K562 (cell line): ENCODE data around the gene AIRE. TPM values are rescaled to one million over a fixed set of nuclear protein-coding genes. Genes with fewer than 3 reads are reported as not detected.

Source experiments
- CHD1 ChIP-seq: fragments of 200-600 bp; sonication (generic); IDR thresholded peaks from one replicate; pipeline ENCODE4 v1.6.1; 2012; ENCODE audit warnings: mild to moderate bottlenecking, moderate library complexity, low read length, inconsistent platforms
- CTBP1 ChIP-seq: fragments of 450-650 bp; IDR thresholded peaks from 2 replicates; pipeline ENCODE4 v1.6.1; 2016; ENCODE audit warnings: borderline replicate concordance
- EP300 ChIP-seq: IDR thresholded peaks from 2 replicates; pipeline ENCODE4 v1.6.1; 2012; ENCODE audit warnings: low read length, improper control_type of control experiment
- HDAC2 ChIP-seq: fragments of 450-650 bp; IDR thresholded peaks from 2 replicates; pipeline ENCODE4 v1.6.1; 2016; ENCODE audit warnings: mild to moderate bottlenecking
- HNRNPL ChIP-seq: fragments of 200-400 bp; formaldehyde crosslinking; IDR thresholded peaks from 2 replicates; pipeline ENCODE4 v1.6.1; 2017; ENCODE audit warnings: low read depth, mild to moderate bottlenecking, low read length
- JUNB ChIP-seq: fragments of 450-650 bp; formaldehyde crosslinking; conservative IDR thresholded peaks from 2 replicates; pipeline ENCODE4 v1.4.0; 2020; ENCODE audit warnings: mild to moderate bottlenecking
- LARP7 ChIP-seq: fragments of 450-650 bp; IDR thresholded peaks from 2 replicates; pipeline ENCODE4 v1.6.1; 2016
- MAZ ChIP-seq, 2 experiments: fragments of 450-650 bp in 1 of 2; sonication (generic) in 1 of 2; formaldehyde crosslinking; IDR thresholded peaks in 1 of 2; conservative IDR thresholded peaks in 1 of 2; 2 replicates each; pipeline versions ENCODE4 v1.4.0 to v1.5.0; 2020; ENCODE audit warnings: mild to moderate bottlenecking in 1 of 2, missing genetic modification reagents in 1 of 2
- NRF1 ChIP-seq, 2 experiments: fragments of 450-650 bp; IDR thresholded peaks in 1 of 2; conservative IDR thresholded peaks in 1 of 2; 2 replicates each; pipeline ENCODE4 v1.6.1; 2014; ENCODE audit warnings: mild to moderate bottlenecking in 2 of 2
- OTX1 ChIP-seq: fragments of 450-650 bp; formaldehyde crosslinking; IDR thresholded peaks from 2 replicates; pipeline ENCODE4 v1.4.0; 2022; ENCODE audit warnings: mild to moderate bottlenecking
- POLR2G ChIP-seq: fragments of 200-400 bp; formaldehyde crosslinking; IDR thresholded peaks from 2 replicates; pipeline ENCODE4 v1.6.1; 2017; ENCODE audit warnings: low read depth, mild to moderate bottlenecking, antibody characterized with exemption, low read length, moderate library complexity
- SMARCC2 ChIP-seq: fragments of 450-650 bp; IDR thresholded peaks from 2 replicates; pipeline ENCODE4 v1.6.1; 2017; ENCODE audit warnings: antibody characterized with exemption, moderate library complexity, mild to moderate bottlenecking, low read depth
- STAT5B ChIP-seq: fragments of 250-450 bp; sonication (Bioruptor Pico); IDR thresholded peaks from 2 replicates; pipeline ENCODE4 v1.8.0; 2021; ENCODE audit warnings: mild to moderate bottlenecking, inconsistent platforms
- TEAD1 ChIP-seq, 2 experiments: fragments of 450-650 bp in 1 of 2; sonication (generic) in 1 of 2; formaldehyde crosslinking; IDR thresholded peaks; 2 replicates each; pipeline versions ENCODE4 v1.4.0 to v1.8.0; 2020 to 2022; ENCODE audit warnings: mild to moderate bottlenecking in 2 of 2, missing genetic modification reagents in 1 of 2
- TEAD4 ChIP-seq, 2 experiments: sonication (generic) in 1 of 2; formaldehyde crosslinking in 1 of 2; IDR thresholded peaks; 2 replicates each; pipeline versions ENCODE4 v1.6.1 to v1.8.0; 2012 to 2022; ENCODE audit warnings: borderline replicate concordance in 1 of 2, inconsistent platforms in 1 of 2, low read length in 1 of 2, mild to moderate bottlenecking in 1 of 2, missing genetic modification reagents in 1 of 2
- ZC3H8 ChIP-seq: fragments of 450-650 bp; IDR thresholded peaks from 2 replicates; pipeline ENCODE4 v1.6.1; 2017
- ZKSCAN1 ChIP-seq: fragments of 150-350 bp; IDR thresholded peaks from 2 replicates; pipeline ENCODE4 v1.6.1; 2016; ENCODE audit warnings: low read depth, low read length
- ZNF274 ChIP-seq: IDR thresholded peaks from 2 replicates; pipeline ENCODE4 v1.6.1; 2011; ENCODE audit warnings: low read depth, mild to moderate bottlenecking, low read length, moderate library complexity, borderline replicate concordance
- ZNF324 ChIP-seq: fragments of 250-450 bp; sonication (Bioruptor Pico); IDR thresholded peaks from 2 replicates; pipeline ENCODE4 v1.4.0; 2020; ENCODE audit warnings: mild to moderate bottlenecking
- ZNF507 ChIP-seq: conservative IDR thresholded peaks from 2 replicates; pipeline ENCODE4 v1.6.1; 2017; ENCODE audit warnings: missing genetic modification characterization, missing compliant biosample characterization
- polyA plus RNA-seq, 8 experiments: library from polyadenylated mRNA; depleted of rRNA in 4 of 8; stranded (reverse) in 5 of 8; unstranded in 3 of 8; fragments of >200 nt; fragmentation: Nextera tagmentation in 2 of 8; fragmentation: Illumina TruSeq in 1 of 8; extraction: Ambion mirVana in 2 of 8; extraction: Trizol in 1 of 8; gene quantifications; 2 replicates each; pipeline versions ENCODE4 v1.2.1 to v1.2.3, GENCODE V29; 2011 to 2014; ENCODE audit warnings: inconsistent platforms in 1 of 8, missing spikeins in 1 of 8
- total RNA-seq, 7 experiments: library from RNA; depleted of rRNA in 6 of 7; stranded (reverse); fragments of >200 nt in 6 of 7; fragmentation: Illumina TruSeq in 2 of 7; extraction: Trizol in 2 of 7; gene quantifications; 2 replicates each; pipeline versions ENCODE4 v1.2.1 to v1.2.3, GENCODE V29; 2011 to 2021; ENCODE audit warnings: low replicate concordance in 1 of 7
- TF ChIP-seq, protein P1 (sequence below): fragments of 200-800 bp; sonication (Bioruptor generic); IDR thresholded peaks from 2 replicates; pipeline ENCODE4 v1.6.1; 2016; ENCODE audit warnings: missing genetic modification characterization, missing compliant biosample characterization
- TF ChIP-seq, protein P2 (sequence below): fragments of 450-650 bp; conservative IDR thresholded peaks from 2 replicates; pipeline ENCODE4 v1.6.1; 2016; ENCODE audit warnings: missing genetic modification characterization, low read depth, mild to moderate bottlenecking, missing compliant biosample characterization, moderate library complexity

Gene AIRE
- total and polyA plus RNA-seq, 9 of the 15 experiments (the other 6 are each of a cell fraction or from before 2014, with no cell fraction given), result 0.01 TPM; not detected in 8

DNA sequence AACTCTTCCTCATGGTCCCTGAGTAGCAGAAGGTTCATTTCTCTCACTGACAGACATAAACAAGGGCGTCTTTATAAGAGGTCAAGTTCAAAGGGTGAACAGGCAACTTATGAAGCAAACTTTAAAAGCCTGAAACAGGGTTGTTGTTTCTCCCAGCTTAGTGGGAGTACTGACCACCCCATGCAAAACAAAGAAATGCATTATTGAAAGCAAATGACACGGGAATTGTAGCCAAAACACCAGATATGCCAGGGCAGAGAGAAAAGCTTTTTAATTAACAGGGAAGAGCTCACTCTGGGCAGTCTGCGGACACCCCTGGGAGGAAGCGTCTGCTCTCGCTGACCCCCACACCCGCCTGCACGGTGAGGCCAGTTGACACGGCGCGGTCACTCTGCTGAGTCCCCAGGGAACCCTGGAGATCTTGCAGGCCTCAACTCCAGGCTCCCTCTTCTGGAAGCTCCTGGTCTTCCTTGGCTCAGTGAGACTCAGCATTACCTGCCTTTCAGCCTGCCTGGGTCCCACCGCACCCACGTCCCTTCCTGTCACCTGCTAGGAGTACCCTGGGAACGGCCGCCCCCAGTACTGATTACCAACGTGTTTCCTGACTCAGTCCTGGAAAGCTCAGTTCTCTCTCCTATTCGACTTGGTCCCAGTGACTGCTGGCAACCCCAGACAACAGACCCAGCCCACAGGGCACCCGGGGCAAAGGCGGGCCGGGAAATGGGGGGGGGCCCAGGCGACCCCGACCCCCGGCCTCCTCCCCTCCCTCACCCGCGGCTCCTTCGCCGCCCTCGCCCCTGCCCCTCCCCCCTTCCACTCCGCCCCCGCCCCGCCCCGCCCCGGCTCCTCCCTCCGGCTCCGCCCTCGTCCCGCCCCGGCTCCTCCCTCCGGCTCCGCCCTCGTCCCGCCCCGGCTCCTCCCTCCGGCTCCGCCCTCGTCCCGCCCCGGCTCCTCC, 52.5 kb downstream of the AIRE start (continued):
- TF ChIP-seq NRF1 (conservative IDR thresholded peaks at IDR 0.05 in 1 of 2, IDR thresholded peaks at IDR 0.05 in 1 of 2) (0 out of 4 replicates have a peak, but pooled peaks of 1 of the 2 experiments have one; percentile 19), SMARCC2 (no peak), ZKSCAN1 (no peak), ZNF274 (no peak), EP300 (no peak), OTX1 (CRISPR knock-in tag) (0 out of 2 replicates have a peak, but pooled peaks have one; percentile 25), HDAC2 (0 out of 2 replicates have a peak, but pooled peaks have one; percentile 30), ZC3H8 (no peak), ZNF507 (tag) (no peak), LARP7 (no peak), CHD1 (peak; percentile 66), TEAD4 (IDR thresholded peaks at IDR 0.05; ENCODE audit: low read length) (no peak), TEAD4 (CRISPR knock-in tag; IDR thresholded peaks at IDR 0.05; ENCODE audit: borderline replicate concordance) (no peak), MAZ (CRISPR knock-in tag; conservative IDR thresholded peaks at IDR 0.05 in 1 of 2, IDR thresholded peaks at IDR 0.05 in 1 of 2) (peak; percentile 34 to 80; a peak in 3 of 4 replicates), TEAD1 (CRISPR knock-in tag; IDR thresholded peaks at IDR 0.05) (0 out of 4 replicates have a peak, but pooled peaks of 1 of the 2 experiments have one; percentile 18), JUNB (CRISPR knock-in tag) (no peak), POLR2G (0 out of 2 replicates have a peak, but pooled peaks have one; percentile 30), STAT5B (CRISPR knock-in tag) (no peak), ZNF324 (CRISPR knock-in tag) (no peak), CTBP1 (peak; percentile 23; the same call in 1 of the 2 replicates), HNRNPL (no peak)
- TF ChIP-seq, protein P1, sequence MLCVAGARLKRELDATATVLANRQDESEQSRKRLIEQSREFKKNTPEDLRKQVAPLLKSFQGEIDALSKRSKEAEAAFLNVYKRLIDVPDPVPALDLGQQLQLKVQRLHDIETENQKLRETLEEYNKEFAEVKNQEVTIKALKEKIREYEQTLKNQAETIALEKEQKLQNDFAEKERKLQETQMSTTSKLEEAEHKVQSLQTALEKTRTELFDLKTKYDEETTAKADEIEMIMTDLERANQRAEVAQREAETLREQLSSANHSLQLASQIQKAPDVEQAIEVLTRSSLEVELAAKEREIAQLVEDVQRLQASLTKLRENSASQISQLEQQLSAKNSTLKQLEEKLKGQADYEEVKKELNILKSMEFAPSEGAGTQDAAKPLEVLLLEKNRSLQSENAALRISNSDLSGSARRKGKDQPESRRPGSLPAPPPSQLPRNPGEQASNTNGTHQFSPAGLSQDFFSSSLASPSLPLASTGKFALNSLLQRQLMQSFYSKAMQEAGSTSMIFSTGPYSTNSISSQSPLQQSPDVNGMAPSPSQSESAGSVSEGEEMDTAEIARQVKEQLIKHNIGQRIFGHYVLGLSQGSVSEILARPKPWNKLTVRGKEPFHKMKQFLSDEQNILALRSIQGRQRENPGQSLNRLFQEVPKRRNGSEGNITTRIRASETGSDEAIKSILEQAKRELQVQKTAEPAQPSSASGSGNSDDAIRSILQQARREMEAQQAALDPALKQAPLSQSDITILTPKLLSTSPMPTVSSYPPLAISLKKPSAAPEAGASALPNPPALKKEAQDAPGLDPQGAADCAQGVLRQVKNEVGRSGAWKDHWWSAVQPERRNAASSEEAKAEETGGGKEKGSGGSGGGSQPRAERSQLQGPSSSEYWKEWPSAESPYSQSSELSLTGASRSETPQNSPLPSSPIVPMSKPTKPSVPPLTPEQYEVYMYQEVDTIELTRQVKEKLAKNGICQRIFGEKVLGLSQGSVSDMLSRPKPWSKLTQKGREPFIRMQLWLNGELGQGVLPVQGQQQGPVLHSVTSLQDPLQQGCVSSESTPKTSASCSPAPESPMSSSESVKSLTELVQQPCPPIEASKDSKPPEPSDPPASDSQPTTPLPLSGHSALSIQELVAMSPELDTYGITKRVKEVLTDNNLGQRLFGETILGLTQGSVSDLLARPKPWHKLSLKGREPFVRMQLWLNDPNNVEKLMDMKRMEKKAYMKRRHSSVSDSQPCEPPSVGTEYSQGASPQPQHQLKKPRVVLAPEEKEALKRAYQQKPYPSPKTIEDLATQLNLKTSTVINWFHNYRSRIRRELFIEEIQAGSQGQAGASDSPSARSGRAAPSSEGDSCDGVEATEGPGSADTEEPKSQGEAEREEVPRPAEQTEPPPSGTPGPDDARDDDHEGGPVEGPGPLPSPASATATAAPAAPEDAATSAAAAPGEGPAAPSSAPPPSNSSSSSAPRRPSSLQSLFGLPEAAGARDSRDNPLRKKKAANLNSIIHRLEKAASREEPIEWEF (CRISPR knock-in tag), result no peak
- TF ChIP-seq, protein P2, sequence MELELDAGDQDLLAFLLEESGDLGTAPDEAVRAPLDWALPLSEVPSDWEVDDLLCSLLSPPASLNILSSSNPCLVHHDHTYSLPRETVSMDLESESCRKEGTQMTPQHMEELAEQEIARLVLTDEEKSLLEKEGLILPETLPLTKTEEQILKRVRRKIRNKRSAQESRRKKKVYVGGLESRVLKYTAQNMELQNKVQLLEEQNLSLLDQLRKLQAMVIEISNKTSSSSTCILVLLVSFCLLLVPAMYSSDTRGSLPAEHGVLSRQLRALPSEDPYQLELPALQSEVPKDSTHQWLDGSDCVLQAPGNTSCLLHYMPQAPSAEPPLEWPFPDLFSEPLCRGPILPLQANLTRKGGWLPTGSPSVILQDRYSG, result no peak
